Activated naive CD8-positive, alpha-beta T cell treated with anti-CD3 and anti-CD28 coated beads, Interleukin-2, amount 50 U/mL, for 16 hours (primary cell): ENCODE measurements around the gene ALDH1A3.

Experiments
- DNase-seq: peaks from one replicate; pipeline ENCODE4 v3.0.0-alpha.2; 2020; ENCODE audit warnings: low read depth, low spot score

ALDH1A3 gene

DNA sequence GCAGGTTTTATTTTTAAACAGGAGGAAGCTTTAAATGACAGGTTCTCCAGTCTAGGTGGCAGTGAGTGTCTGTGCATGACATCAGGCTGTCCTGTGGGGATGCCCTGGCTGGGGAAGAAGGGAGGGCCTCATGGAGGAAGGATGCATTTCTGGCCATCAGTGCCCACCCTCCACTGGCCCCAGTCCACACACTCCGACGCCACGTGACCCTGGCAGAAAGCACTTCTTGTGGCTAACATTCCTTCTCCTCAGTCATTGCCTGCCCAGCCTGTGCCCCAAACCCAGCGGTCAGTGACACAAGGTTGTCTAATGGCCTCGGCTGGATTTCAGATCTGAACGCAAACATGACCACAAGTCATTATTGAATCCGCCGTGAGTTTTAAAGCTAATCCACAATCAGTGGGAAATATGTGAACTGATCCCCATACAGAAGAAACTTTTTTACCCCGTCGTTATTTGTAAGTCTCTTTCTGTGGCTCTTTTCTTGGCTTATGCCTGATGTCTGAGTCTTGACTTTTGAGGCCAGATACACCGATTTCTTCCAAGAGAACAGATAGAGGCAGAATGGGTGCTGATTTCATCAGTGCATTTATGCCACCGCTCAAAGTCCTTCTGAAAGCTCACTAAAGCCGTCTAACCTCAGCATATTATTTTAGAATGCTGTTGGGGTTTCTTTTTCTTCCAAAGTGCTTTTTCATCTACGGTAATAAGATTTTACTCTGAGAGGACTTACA is 22.2 kb downstream of the ALDH1A3 start:
- no peak for DNase-seq

DNA sequence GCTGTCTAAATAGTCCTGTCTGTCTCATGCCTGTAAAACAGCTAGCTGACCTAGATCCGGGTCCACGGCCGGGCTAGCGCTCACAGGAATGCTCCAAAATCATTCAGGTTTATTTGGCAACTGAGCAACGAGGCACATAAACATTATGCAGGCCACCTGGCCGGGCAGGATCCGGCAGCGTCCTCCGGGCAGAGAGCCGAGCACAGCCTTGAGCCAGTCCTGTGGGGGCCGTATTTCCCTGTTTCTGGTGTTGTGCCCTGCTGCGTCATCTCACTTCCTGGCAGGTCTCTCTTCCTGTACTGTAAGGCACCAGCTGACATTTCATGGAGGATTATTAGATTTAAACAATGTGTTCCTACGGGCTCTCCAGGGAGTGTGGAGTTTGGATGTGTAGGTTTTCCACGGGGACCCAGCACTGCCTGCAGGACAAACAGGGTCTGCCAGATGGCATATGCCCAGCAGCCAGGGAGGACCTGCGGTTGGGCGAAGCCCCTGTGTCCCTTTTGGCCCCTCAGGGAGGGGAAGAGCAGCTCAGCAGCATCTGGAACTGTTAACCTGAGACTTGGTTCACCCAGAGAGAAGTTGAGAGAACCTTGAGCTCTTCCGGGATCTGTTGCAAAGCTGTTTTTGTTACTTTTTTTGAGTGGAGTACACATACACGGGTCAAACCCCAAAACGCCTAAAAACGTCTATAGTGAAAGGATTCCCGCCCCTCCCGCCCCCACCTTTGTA is 23.0 kb downstream of the ALDH1A3 start:
- DNase-seq: no peak

DNA sequence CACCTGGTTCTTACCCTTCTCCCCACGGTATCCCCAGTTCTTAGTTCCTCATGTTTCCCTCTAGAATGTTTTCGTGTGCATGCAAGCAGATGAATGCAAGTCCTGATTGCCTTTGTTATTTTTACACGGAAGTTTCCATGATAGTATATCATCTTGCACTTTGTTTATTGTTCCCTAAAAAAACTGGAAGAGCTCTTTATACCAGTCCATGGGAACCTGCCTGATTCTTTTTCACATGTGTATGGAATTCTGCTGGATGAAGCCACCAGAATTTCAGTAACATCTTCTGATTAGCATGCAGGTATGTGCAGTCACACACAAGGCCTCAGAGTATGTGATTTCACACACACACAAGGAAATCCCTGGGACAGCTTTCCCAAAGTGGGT is 23.5 kb downstream of the ALDH1A3 start:
- no peak for DNase-seq

DNA sequence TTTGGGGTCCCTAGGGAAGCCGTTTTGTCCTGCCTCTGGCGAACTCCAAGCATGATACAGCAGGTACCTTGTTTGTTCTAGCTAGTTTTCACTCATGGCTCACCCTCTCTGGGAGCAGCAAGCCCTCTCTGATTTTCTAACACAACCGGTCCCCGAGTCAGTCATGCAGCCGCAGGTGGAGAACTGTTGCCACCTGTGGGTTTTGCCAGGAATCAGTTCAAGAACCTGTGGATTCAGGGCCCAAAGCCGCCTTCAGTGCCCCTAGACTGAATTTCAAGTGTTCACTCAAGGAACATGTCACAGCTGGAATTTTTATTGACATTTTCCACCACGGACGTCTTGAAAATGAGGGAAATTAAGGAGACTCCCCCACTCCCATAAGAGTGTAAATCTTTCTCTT is 26.2 kb downstream of the ALDH1A3 start:
- no peak for DNase-seq

DNA sequence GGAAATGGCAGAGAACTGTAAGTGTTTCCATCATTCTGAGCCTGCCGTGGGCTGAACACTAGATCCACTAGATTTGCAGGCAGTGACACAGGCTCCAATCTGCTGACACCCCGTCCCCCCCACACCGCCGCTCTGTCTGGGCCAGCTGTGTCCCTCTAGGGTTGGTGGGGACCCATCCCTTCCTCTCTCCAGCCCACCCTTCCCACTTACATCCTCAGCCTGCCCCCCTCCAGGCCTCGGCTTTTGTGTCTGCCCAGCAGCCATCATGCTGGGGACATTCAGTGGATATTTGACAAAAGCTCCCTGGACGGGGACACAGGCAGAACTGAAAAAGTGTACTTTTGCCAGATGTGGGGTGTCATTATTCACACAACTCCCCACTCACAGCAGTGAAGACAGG is 28.8 kb downstream of the ALDH1A3 start:
- DNase-seq: no peak

DNA sequence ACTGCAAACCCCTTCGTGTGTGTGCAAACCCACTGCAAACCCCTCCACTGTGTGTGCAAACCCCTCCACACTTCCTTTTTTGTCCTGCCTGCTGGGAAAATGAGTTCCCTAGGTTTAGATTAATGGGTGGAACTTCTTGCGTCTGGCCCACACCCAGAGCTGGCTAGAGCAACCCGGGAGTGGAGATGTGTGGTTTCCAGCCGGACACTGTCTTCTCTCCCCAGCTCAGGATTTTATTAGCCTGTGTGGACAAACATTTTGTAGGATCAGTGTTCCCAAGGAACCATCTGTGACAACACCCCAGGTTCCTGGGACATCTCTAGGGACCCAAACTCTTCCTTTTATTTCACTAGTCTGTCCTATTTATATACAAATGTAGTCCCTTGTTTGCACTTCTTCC is 29.9 kb downstream of the ALDH1A3 start:
- no peak for DNase-seq

DNA sequence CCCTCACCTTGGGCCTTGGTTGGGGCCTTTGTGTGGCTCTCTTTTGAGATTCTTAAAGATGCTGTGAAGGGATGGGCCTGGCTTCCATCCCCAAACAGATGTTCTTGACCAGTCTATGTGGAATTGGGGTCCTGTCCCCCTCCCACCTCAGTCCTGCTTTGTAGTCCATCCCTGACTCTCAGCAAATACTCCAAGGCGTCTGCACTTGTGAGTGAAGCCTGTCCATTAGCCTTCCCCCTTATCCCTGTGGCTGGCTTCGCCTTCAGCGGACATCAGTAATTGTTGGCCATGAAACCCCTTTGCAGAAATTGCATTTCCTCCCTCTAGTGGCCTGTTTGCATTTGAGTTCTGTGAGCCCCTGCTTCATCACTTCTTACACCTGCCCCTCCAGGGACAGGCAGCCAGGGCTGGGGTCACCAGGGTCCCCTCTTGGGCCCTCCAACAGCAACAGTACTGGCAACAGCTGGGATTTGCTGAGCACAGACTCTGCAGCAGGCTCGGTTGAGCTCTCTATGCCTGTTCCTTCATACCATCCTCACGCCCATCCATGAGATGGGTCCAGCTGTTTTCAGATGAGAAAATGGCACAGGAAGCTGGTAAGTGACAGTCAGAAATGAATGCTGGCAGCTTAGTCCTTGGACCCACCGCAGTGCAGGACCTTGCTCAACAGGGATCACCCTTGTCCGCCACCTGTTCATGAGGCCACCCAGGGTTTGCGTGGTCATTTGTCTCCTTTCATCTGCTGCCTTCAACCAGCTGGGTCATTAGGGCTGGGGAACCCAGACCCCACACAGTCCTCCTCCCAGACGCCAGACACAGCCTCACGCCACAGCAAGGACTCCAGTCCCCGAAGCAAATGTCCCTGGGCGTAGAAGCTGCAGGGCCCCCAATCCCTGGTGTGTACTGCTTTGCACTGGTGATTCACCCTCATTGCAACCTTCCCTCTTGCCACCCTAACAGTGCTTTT is 30.6 kb downstream of the ALDH1A3 start:
- DNase-seq: no peak

DNA sequence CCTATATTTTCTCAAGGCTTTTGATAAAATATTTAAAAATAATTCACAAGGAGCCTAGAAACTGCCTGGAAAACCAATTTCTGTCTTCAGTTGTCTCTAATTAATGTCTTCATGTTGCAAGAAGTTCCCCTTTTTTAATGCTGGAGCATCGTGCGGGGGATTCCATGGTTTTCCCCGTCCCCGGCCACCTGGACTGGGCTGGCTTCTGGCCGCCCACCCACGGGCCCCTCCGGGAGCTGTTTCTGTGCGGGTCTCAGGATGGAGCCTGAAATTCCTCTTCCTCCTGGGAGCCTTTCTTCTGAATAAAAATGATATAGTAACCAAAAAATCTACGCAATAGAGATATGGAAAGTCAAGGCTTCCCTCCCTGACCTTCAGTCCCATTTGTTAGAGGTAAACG is 31.5 kb downstream of the ALDH1A3 start:
- no peak for DNase-seq

DNA sequence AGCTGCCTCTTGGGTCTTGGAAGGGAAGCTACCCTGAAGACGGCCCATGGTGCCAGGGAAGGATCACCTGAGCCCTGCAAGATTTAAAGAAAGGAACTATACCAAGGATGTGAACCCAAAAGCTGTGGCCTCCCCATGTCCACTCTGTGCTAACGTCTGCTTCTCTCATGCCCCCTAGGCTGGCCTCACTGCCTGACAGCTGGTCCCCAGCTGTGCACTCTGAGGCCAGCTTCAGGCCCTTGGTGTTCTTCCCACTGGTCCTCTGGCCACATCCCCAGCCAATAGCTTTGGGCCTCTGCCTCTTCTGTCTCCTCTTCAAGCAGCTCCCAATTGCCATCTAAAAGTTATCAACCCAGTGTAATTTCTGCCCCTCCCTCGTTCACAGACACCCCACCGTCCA is 34.3 kb downstream of the ALDH1A3 start:
- DNase-seq: no peak

DNA sequence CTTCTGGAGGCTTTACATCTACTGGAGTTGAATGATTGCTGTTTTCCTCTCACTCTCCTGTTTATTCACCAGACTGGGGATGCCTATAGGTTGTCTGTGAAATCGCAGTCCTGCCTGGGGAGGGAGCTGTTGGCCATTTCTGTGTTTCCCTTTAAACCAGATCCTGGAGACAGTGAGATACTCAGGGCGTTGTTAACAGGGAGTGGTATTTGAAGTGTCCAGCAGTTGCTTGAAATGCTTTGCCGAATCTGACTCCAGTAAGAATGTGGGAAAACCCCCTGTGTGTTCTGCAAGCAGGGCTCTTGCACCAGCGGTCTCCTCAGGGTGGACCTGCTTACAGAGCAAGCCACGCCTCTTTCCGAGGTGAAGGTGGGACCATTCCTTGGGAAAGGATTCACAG is 35.2 kb downstream of the ALDH1A3 start:
- DNase-seq: no peak

DNA sequence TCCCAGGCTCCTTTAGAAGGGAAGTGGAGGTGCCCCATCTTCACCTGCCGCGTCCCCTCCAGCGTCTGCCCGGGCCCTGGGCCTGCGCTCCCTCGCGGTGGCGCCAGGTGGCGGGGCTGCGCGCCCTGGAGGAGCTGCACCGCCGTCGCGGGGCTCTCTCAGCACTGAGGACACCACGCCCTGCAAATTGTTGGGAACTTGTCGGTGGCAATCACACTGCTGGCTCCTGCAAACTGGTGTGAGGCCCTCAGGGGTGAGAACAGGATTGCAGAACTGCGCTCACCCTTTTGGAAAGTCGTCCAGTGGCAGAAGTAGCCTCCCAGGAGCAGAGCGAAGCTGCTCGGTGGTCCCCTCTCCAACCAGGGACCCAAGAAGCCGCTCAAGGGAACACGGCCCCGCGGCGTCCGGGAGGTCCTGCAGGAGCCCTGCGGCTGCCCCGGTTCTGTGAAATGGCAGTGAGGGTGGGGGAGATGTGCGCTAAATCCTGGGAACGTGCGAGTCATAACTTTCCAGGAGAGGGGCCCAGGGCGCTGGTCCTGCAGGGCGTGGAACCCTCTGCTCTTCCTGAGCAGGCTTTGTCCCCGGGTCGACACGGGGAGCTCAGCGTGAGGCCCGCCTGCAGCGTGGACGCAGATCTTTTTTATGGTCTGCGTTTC is 38.5 kb downstream of the ALDH1A3 start:
- DNase-seq: peak; percentile 29

DNA sequence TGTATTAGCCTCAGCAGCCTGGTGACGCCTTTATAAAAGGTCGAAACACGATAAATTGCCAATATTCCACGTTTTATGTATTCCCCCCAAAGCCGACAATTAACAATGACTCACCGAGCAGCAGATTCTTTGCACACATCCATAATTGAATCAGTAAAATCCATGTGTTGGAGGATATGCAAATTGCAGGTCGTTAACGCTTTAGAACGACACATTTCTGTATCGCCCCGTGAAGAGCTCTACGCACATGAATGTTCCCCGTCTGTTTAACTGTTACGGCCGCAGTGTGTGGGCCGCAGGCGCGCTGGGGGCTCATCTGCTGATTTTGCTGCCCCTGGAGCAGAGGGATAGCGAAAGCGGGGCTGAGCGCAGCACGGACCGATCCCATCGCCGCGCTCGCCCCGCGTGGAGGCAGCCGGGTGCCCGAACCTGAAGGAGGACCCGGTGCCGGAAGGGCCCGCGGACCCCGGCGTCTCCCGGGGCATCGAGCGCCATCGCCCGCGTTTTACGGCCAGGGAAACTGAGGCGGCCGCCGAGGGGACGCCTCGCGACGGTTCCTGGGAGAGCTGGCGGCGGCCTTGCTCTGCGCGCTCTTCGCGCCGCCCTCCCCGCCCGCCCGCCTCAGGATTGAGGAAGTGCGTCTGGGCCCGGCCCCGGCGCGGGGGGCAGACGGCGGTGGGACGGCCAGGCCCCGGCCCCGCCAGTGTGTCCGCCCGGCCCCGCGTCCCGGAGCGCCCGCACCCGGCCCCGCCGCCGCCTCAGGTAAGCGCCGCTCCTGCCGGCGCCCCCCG is 39.3 kb downstream of the ALDH1A3 start, which contains the start of gene LRRK1:
LRRK1 (plus strand) TSS at position 668 of the 791 bp plus-strand sequence. CDS start 5,276 bp downstream, outside the sequence.
- no peak for DNase-seq

DNA sequence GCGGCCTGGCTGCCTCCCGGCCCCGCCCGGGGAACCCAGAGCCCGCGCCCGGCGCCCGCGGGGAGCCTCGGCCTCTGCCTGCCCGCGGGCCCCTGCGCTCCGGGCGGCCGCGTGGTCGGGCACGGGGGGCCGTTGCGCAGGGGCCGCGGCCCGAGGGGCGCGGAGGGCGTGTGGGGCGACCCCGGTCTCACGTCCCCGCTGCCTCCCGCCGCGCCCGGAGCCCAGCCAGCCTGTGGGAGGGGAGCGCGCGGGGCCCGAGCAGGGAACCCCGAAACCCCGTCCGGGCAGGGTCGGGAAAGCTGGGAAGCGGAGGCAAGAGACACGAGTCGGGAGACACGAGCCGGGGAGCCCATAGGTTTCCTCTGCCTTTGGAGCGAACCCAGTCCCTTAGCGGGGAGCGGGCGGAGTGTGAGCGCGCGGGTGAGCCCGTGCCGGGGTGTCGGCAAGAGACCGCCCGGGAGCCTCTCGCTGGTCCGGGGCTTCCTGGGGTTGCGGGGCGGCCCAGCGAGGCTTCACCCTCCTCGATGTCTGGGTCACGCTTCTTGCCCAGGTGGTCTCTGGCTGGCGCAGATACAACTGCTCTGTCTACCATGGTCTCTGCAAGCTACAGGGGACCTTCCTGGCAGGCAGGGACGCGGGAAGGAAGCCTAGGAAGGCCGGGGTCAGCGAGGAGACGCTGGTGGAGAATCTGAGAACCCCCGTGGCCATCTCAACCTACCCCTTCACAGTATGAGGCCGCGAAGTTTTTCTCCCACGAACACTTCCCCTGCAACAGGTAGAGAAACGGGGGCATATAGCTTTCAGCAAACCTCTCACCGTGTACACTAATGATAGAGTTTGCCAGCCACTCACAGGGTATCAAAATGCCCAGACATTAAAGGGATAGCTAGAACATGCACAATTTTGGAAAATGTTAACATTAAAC is 40.1 kb downstream of the ALDH1A3 start:
- no peak for DNase-seq

DNA sequence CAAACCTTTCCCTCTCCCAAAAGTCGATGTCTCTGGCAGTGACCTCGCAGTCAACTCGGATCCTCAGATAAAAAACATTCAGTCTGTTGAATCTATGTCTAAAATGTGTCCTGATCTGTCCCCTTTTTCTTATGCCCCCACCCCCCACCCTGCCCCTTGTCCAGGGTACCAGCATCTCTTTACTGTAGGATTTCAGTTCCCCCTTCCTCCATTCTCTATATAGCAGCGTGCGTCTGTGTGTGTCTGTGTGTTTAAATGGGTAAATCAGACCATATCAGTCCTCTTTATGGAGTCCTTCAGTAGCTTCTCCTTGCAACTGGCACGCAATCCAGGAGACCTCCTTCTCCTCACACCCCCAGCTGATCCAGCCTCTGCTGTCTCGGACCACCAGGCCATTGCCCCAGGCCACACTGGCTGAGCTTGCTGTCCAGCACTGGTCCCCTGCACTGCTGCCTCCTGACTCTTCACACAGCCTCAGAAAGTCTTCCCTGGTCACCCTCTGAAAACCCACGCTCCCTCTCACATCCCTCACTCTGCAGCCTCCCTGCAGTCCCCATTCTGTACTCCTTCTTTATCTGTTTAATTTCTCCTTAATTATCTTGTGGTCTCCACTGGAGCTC is 41.0 kb downstream of the ALDH1A3 start:
- DNase-seq: no peak

DNA sequence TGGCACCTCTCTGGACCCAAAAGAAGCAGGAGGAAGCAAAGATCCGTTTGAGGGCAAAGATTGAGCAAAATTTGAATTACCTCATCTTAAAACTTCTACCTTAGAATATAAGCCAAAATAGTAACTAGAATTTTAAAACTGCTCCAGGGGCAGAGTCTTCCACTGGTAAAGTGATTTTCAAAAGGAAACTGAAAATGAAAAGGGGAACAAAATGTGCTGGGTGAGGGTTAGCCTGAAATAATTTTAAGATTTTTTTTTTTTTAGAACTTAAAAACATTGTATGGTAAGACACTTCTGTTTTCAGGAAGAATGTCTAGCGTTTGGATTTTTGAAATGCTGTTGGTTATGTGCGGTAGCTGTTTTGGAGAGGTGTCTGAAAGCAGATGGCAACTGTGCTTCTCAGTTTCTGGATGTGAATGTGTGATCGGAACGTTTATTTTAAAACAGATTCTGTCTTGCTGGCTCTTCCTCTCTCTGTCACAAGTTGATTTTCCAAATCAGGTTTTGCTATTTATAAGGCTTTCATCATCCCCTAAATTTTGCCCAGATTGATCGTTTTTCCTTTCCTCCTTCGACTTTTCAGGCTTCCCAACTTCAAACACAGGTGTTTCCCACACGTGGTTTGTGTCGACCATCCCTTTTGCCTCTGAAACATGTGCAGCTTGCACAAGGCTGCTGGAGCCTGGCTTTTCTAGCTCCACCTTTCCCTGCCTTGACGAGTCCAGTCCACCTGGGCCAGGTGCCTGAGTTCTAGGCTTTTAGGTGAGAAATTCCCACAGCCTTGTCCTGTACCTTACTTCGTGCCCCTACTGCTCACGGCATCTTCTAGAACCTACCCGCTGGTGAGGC is 42.8 kb downstream of the ALDH1A3 start:
- DNase-seq: no peak

DNA sequence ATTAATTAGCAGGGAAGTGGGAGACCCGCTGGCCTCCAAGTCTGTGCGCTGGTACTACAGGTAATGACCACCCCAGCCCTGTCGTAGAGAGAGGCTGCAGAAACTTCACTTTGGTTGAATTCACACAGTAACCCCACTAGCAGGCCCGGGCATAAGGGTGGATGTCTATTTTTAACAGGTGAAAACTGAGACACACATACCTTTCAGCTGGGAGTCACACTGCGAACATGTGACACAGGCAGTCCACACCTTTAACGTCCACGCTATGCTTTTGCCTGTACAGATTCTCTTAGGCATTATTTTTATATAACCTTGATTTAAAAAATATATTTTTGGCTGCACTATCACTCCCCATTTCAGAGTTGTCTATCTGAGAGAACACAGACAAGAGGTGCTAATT is 43.4 kb downstream of the ALDH1A3 start:
- no peak for DNase-seq

DNA sequence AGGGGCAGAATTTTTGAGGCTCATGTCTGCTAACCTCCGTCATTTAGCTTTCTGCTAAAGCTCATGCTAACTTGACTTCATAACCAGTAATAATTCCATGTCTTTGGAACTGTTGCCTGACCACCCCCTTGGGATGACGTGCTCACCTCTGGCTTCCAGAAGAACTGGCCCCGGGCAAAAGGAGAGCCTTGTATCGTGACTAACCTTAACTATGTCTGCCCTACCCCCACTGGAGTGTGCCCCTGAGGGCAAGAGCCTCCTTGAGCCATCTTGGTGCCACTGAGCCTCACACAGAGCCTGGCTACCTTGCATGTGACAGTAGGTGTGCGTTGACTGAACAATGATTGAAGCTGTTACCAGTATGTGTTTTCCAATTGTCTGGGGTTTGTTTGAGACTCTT is 44.3 kb downstream of the ALDH1A3 start:
- no peak for DNase-seq

DNA sequence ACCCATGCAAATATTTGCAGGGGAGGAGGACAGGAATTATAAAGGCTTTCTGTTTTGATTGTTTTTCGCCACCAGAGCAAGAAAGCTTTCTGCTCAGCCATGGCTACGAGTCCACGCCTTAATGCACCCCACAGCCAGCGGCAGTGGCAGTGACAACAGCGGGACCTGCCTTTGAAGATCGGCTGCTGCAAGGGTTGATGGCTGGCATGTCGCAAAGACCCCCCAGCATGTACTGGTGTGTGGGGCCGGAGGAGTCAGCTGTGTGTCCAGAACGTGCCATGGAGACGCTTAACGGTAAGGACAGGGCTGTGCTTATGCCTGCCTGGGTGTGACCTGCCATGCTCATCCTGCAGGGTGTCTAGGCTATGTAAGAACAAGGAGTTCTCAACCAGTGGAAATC is 44.8 kb downstream of the ALDH1A3 start:
- DNase-seq: no peak
